Left lung (tissue), 14 donors: ENCODE data around the gene CLEC9A. TPM values are rescaled to one million over a fixed set of nuclear protein-coding genes. Genes with fewer than 3 reads are reported as not detected.

Source experiments
- ATAC-seq: fragments of 200-7000 bp; cut with Tn5 transposase; one replicate; pipeline ENCODE4 v1.9.1; 2020; ENCODE audit warnings: moderate library complexity
- DNase-seq, 4 donors: peaks; one replicate each; pipeline ENCODE4 v3.0.0-alpha.2; 2013 to 2020
- H3K27ac ChIP-seq, 2 donors: fragments of 200-600 bp; sonication (generic) in 1 of 2; one replicate each; pipeline versions ENCODE4 v1.5.0 to v1.8.0; 2020 to 2021
- H3K27me3 ChIP-seq, 2 donors: fragments of 200-600 bp; sonication (generic) in 1 of 2; one replicate each; pipeline versions ENCODE4 v1.5.0 to v1.8.0; 2020 to 2021
- H3K36me3 ChIP-seq, 2 donors: fragments of 200-600 bp; sonication (generic) in 1 of 2; one replicate each; pipeline versions ENCODE4 v1.5.0 to v1.8.0; 2020 to 2021
- H3K4me1 ChIP-seq, 2 donors: fragments of 200-600 bp; one replicate each; pipeline ENCODE4 v1.8.0; 2021
- H3K4me3 ChIP-seq, 2 donors: fragments of 200-600 bp; sonication (generic) in 1 of 2; one replicate each; pipeline versions ENCODE4 v1.5.0 to v1.8.0; 2020 to 2021; ENCODE audit warnings: mild to moderate bottlenecking in 1 of 2
- H3K9me3 ChIP-seq, 2 donors: fragments of 200-600 bp; sonication (generic) in 1 of 2; one replicate each; pipeline versions ENCODE4 v1.5.0 to v1.8.0; 2020 to 2021
- intact Hi-C, 2 donors: fragments of 100-400 bp; cut with DNase I; formaldehyde crosslinking; loops; one replicate each; pipeline versions ENCODE4 v1.11.2 to v1.14.2; 2022
- long read RNA-seq, 12 donors: library from polyadenylated mRNA in 2 of 12; unstranded in 2 of 12; transcript quantifications; one replicate each; pipeline ENCODE4 v2.0.0 and lab custom pipeline, GENCODE V29; 2019 to 2026
- polyA plus RNA-seq, 6 donors: library from polyadenylated mRNA; unstranded; fragments of 120-200 nt; gene quantifications; one replicate each; pipeline ENCODE4 v1.2.1, GENCODE V29; 2013; ENCODE audit not compliant: insufficient read length in 6 of 6
- total RNA-seq, 2 donors: library from RNA; stranded (reverse); fragmentation: NEBNext Ultra II Directional; extraction: Animal tissue kit (Norgen Biotek cat#: 25700); gene quantifications; one replicate each; pipeline ENCODE4 v1.2.1, GENCODE V29; 2021
- TF ChIP-seq, protein P1 (sequence below), 2 donors: fragments of 200-600 bp; sonication (generic) in 1 of 2; IDR thresholded peaks; one replicate each; pipeline versions ENCODE4 v1.5.0 to v1.8.0; 2021; ENCODE audit warnings: antibody characterized with exemption in 2 of 2
- donor health status: DM: no; HTN: yes; CAD: no.
- donor health status: DM: no; HTN: no; CAD: no.

CLEC9A gene
- under 1 TPM in 1 of 2 donors, not detected in 1; 0.17 TPM for total RNA-seq
- polyA plus RNA-seq = 1 to 10 TPM; 1.2 to 2.5 (median 2.3) TPM
- long read RNA-seq, donor 1, partial matches to known transcripts = 8 of 15 reads
- long read RNA-seq, donor 1, other reads (novel, unspliced or antisense) = 7 of 15 reads
- long read RNA-seq, donor 2, partial matches to known transcripts = 5 of 5 reads
- long read RNA-seq, donor 2, other reads (novel, unspliced or antisense) = 0 of 5 reads
- long read RNA-seq, donor 3 = 0 reads
- long read RNA-seq, donor 4 = 0 reads
- long read RNA-seq, donor 5 = 0 reads
- long read RNA-seq, donor 6 = 0 reads
- long read RNA-seq, donor 7 = 0 reads
- long read RNA-seq, donor 8 = 0 reads
- long read RNA-seq, donor 9 = 0 reads
- long read RNA-seq, donor 10 = 0 reads
- long read RNA-seq, donor 11 = 0 reads
- long read RNA-seq, donor 12 = 0 reads

DNA sequence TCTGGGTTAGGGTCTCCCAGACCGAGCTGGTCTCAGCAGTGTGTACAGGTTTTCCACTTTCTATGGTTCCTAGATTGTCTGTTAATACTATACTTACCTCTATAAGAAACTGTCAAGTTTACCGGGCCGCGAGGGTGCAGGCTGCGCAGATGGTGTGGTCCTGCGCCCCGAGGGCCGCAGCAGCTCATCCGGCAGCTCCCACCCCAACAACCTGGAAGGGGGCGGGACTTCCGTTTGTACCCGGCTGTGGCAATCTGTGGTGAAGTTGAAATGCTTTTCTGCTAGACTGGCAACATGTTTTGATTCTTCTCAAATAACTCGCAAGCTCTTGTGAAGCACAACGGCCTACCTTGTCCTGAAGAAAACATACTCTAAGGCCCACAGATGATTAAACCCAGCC, at the start of gene CLEC9A:
TSS of gene CLEC9A (plus strand) at position 237 of the 400 bp plus-strand sequence. CDS start 22,006 bp downstream, outside the sequence.
- no peak for ATAC-seq

GRCh38 chr12:9991876-9992275, 38.6 kb upstream of the CLEC9A start:
- no peaks in the 10 kb centered on the region for H3K27me3 ChIP-seq
- DNase-seq (no peak), ATAC-seq (no peak)
- no peaks in the 10 kb centered on the region for H3K9me3 ChIP-seq
- no peaks in the 10 kb centered on the region for H3K4me1 ChIP-seq
- H3K4me3 ChIP-seq = no peak overlapping the region
- no peak overlapping the region for H3K27ac ChIP-seq
- no peaks in the 10 kb centered on the region for H3K36me3 ChIP-seq
- intact Hi-C loops = no loop called here
- TF ChIP-seq, protein P1, sequence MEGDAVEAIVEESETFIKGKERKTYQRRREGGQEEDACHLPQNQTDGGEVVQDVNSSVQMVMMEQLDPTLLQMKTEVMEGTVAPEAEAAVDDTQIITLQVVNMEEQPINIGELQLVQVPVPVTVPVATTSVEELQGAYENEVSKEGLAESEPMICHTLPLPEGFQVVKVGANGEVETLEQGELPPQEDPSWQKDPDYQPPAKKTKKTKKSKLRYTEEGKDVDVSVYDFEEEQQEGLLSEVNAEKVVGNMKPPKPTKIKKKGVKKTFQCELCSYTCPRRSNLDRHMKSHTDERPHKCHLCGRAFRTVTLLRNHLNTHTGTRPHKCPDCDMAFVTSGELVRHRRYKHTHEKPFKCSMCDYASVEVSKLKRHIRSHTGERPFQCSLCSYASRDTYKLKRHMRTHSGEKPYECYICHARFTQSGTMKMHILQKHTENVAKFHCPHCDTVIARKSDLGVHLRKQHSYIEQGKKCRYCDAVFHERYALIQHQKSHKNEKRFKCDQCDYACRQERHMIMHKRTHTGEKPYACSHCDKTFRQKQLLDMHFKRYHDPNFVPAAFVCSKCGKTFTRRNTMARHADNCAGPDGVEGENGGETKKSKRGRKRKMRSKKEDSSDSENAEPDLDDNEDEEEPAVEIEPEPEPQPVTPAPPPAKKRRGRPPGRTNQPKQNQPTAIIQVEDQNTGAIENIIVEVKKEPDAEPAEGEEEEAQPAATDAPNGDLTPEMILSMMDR (IDR thresholded peaks at IDR 0.05) = no peak

More for the DNA sequence above, at the start of gene CLEC9A:
- intact Hi-C loops = no loop called here
- TF ChIP-seq, protein P1 (IDR thresholded peaks at IDR 0.05) = no peak
- H3K27ac ChIP-seq = peak within 1 kb of the TSS in 1 of 2 donors; percentile 65
- no peak within 1 kb of the TSS for H3K4me3 ChIP-seq
- no peaks in the 10 kb centered on the region for H3K36me3 ChIP-seq
- H3K27me3 ChIP-seq = no peaks in the 10 kb centered on the region
- peak in 1 of 4 donors; percentile 83 for DNase-seq
- no peaks in the 10 kb centered on the region for H3K9me3 ChIP-seq
- H3K4me1 ChIP-seq = peaks cover 0 to 14% of the 10 kb centered on the region in 2 donors

GRCh38 chr12:9992296-9992695, 38.2 kb upstream of the CLEC9A start:
- H3K9me3 ChIP-seq = no peaks in the 10 kb centered on the region
- ATAC-seq (no peak), DNase-seq (no peak)
- H3K36me3 ChIP-seq = no peaks in the 10 kb centered on the region
- TF ChIP-seq, protein P1 (IDR thresholded peaks at IDR 0.05) = no peak
- no peaks in the 10 kb centered on the region for H3K27me3 ChIP-seq
- intact Hi-C loops = no loop called here
- H3K4me1 ChIP-seq = no peaks in the 10 kb centered on the region
- no peak overlapping the region for H3K4me3 ChIP-seq
- no peak overlapping the region for H3K27ac ChIP-seq

- Histone ChIP-seq H3K27me3 (no peaks in the 10 kb centered on the region), H3K4me1 (no peaks in the 10 kb centered on the region), H3K4me3 (no peak within 1 kb of the TSS), H3K27ac (no peak within 1 kb of the TSS), H3K36me3 (no peaks in the 10 kb centered on the region), H3K9me3 (no peaks in the 10 kb centered on the region)
- intact Hi-C loops = no loop called here
- DNase-seq = no peak
- TF ChIP-seq, protein P1 (IDR thresholded peaks at IDR 0.05) = no peak
- ATAC-seq = no peak
Measured at GRCh38 chr12:9999016-9999415, 31.5 kb upstream of the CLEC9A start, which contains the start of gene CLEC1B. TSS of gene CLEC1B (minus strand) at chr12:9999121. CDS start at chr12:9999100, 21 bp downstream.

- intact Hi-C loops = no loop called here
- Histone ChIP-seq H3K4me3 (no peak overlapping the region), H3K36me3 (no peaks in the 10 kb centered on the region), H3K27ac (no peak overlapping the region), H3K9me3 (no peaks in the 10 kb centered on the region), H3K4me1 (no peaks in the 10 kb centered on the region), H3K27me3 (no peaks in the 10 kb centered on the region)
- DNase-seq (no peak), ATAC-seq (no peak)
- TF ChIP-seq, protein P1 (IDR thresholded peaks at IDR 0.05) = no peak
Measured at GRCh38 chr12:10001171-10001776, 29.2 kb upstream of the CLEC9A start.
